ENCODE results near the gene DDX5.

The DDX5 gene

GRCh38 chr17:64455993-64456885 lies 49.9 kb downstream of the DDX5 start:
- TF ChIP-seq TOX (CRISPR knock-in tag; IDR thresholded peaks at IDR 0.05; ENCODE audit: borderline replicate concordance) (no peak), ESRRG (CRISPR knock-in tag; IDR thresholded peaks at IDR 0.05) (no peak), BACH2 (CRISPR knock-in tag; IDR thresholded peaks at IDR 0.05; ENCODE audit: borderline replicate concordance) (no peak), ZNF70 (CRISPR knock-in tag; IDR thresholded peaks at IDR 0.05) (no peak), ZNF8 (CRISPR knock-in tag; IDR thresholded peaks at IDR 0.05) (no peak), ZFP30 (CRISPR knock-in tag; IDR thresholded peaks at IDR 0.05) (no peak), ISL1 (CRISPR knock-in tag; IDR thresholded peaks at IDR 0.05) (no peak), CSDC2 (CRISPR knock-in tag; IDR thresholded peaks at IDR 0.05) (no peak), SNAI2 (CRISPR knock-in tag; IDR thresholded peaks at IDR 0.05) (no peak), CSRNP3 (CRISPR knock-in tag; IDR thresholded peaks at IDR 0.05) (no peak), ZNF565 (CRISPR knock-in tag; conservative IDR thresholded peaks at IDR 0.05; ENCODE audit: low read depth) (no peak), TSHZ2 (CRISPR knock-in tag; IDR thresholded peaks at IDR 0.05) (no peak), OSR1 (CRISPR knock-in tag; IDR thresholded peaks at IDR 0.05) (no peak), TCF4 (CRISPR knock-in tag; IDR thresholded peaks at IDR 0.05; ENCODE audit: borderline replicate concordance) (no peak), PPARA (CRISPR knock-in tag; IDR thresholded peaks at IDR 0.05; ENCODE audit: borderline replicate concordance) (no peak)
- TF ChIP-seq, protein P1, sequence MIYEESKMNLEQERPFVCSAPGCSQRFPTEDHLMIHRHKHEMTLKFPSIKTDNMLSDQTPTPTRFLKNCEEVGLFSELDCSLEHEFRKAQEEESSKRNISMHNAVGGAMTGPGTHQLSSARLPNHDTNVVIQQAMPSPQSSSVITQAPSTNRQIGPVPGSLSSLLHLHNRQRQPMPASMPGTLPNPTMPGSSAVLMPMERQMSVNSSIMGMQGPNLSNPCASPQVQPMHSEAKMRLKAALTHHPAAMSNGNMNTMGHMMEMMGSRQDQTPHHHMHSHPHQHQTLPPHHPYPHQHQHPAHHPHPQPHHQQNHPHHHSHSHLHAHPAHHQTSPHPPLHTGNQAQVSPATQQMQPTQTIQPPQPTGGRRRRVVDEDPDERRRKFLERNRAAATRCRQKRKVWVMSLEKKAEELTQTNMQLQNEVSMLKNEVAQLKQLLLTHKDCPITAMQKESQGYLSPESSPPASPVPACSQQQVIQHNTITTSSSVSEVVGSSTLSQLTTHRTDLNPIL (CRISPR knock-in tag; IDR thresholded peaks at IDR 0.05; ENCODE audit: low read depth) = no peak
- TF ChIP-seq, protein P2, sequence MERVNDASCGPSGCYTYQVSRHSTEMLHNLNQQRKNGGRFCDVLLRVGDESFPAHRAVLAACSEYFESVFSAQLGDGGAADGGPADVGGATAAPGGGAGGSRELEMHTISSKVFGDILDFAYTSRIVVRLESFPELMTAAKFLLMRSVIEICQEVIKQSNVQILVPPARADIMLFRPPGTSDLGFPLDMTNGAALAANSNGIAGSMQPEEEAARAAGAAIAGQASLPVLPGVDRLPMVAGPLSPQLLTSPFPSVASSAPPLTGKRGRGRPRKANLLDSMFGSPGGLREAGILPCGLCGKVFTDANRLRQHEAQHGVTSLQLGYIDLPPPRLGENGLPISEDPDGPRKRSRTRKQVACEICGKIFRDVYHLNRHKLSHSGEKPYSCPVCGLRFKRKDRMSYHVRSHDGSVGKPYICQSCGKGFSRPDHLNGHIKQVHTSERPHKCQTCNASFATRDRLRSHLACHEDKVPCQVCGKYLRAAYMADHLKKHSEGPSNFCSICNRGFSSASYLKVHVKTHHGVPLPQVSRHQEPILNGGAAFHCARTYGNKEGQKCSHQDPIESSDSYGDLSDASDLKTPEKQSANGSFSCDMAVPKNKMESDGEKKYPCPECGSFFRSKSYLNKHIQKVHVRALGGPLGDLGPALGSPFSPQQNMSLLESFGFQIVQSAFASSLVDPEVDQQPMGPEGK (CRISPR knock-in tag; IDR thresholded peaks at IDR 0.05; ENCODE audit: borderline replicate concordance) = no peak
- TF ChIP-seq, protein P3, sequence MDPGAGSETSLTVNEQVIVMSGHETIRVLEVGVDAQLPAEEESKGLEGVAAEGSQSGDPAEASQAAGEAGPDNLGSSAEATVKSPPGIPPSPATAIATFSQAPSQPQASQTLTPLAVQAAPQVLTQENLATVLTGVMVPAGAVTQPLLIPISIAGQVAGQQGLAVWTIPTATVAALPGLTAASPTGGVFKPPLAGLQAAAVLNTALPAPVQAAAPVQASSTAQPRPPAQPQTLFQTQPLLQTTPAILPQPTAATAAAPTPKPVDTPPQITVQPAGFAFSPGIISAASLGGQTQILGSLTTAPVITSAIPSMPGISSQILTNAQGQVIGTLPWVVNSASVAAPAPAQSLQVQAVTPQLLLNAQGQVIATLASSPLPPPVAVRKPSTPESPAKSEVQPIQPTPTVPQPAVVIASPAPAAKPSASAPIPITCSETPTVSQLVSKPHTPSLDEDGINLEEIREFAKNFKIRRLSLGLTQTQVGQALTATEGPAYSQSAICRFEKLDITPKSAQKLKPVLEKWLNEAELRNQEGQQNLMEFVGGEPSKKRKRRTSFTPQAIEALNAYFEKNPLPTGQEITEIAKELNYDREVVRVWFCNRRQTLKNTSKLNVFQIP (CRISPR knock-in tag; IDR thresholded peaks at IDR 0.05; ENCODE audit: borderline replicate concordance, low read depth) = no peak
- no peak for ATAC-seq

- no peak for ATAC-seq
- TF ChIP-seq ZC3H10 (CRISPR knock-in tag; IDR thresholded peaks at IDR 0.05) (no peak), TOX (CRISPR knock-in tag; IDR thresholded peaks at IDR 0.05; ENCODE audit: borderline replicate concordance) (no peak), ZFP3 (CRISPR knock-in tag; IDR thresholded peaks at IDR 0.05) (no peak), CSRNP3 (CRISPR knock-in tag; IDR thresholded peaks at IDR 0.05) (no peak), TSHZ2 (CRISPR knock-in tag; IDR thresholded peaks at IDR 0.05) (no peak), CSDC2 (CRISPR knock-in tag; IDR thresholded peaks at IDR 0.05) (no peak), ISL1 (CRISPR knock-in tag; IDR thresholded peaks at IDR 0.05) (no peak)
- TF ChIP-seq, protein P2 (CRISPR knock-in tag; IDR thresholded peaks at IDR 0.05; ENCODE audit: borderline replicate concordance) = no peak
- TF ChIP-seq, protein P3 (CRISPR knock-in tag; IDR thresholded peaks at IDR 0.05; ENCODE audit: borderline replicate concordance, low read depth) = no peak
Observed at GRCh38 chr17:64449545-64449944, 56.5 kb downstream of the DDX5 start.
